Adrenal gland (tissue), 12 donors: ENCODE results near the gene ASTN2. TPM values are rescaled to one million over a fixed set of nuclear protein-coding genes. Genes with fewer than 3 reads are reported as not detected.

ENCODE experiments used
- DNase-seq, 7 donors: peaks; one replicate each; pipeline ENCODE4 v3.0.0-alpha.2; 2019 to 2020
- H3K27ac ChIP-seq, 5 donors: fragments of 200-600 bp; sonication (generic) in 4 of 5; 1 replicate in 3 of 5; 2 replicates in 2 of 5; pipeline versions ENCODE4 v1.5.1 to v1.8.0; 2016 to 2020; ENCODE audit warnings: mild to moderate bottlenecking in 1 of 5
- H3K27me3 ChIP-seq: fragments of 200-600 bp; 2 replicates; pipeline ENCODE4 v1.8.0; 2021
- H3K36me3 ChIP-seq, 2 donors: fragments of 200-600 bp; replicated peaks in 1 of 2; 1 replicate in 1 of 2; 2 replicates in 1 of 2; pipeline versions ENCODE4 v1.5.1 to v1.8.0; 2018 to 2022
- H3K4me1 ChIP-seq, 2 donors: fragments of 200-600 bp; replicated peaks in 1 of 2; 1 replicate in 1 of 2; 2 replicates in 1 of 2; pipeline versions ENCODE4 v1.5.1 to v1.8.0; 2018 to 2021
- H3K4me3 ChIP-seq, 4 donors: fragments of 200-600 bp; sonication (generic) in 3 of 4; one replicate each; pipeline ENCODE4 v1.5.1; 2016 to 2018
- H3K9me3 ChIP-seq, 3 donors: fragments of 200-600 bp; sonication (generic) in 1 of 3; replicated peaks in 1 of 3; 1 replicate in 2 of 3; 2 replicates in 1 of 3; pipeline versions ENCODE4 v1.5.1 to v1.8.0; 2016 to 2021
- CTCF ChIP-seq, 6 experiments: fragments of 450-650 bp in 4 of 6; fragments of 200-600 bp in 2 of 6; sonication (generic) in 1 of 6; IDR thresholded peaks; 1 replicate in 5 of 6; 2 replicates in 1 of 6; pipeline versions ENCODE4 v1.5.1 to v1.8.0; 2016 to 2021; ENCODE audit warnings: antibody characterized with exemption in 6 of 6, mild to moderate bottlenecking in 2 of 6, moderate library complexity in 1 of 6
- POLR2A ChIP-seq, 2 donors: fragments of 450-650 bp; IDR thresholded peaks; one replicate each; pipeline ENCODE4 v1.6.1; 2017; ENCODE audit warnings: antibody characterized with exemption in 2 of 2, mild to moderate bottlenecking in 2 of 2, moderate library complexity in 1 of 2
- WGBS, 4 donors: extraction: QIAGEN DNeasy Blood & Tissue Kit in 2 of 4; methylation state at CpG; one replicate each; pipeline versions ENCODE4 v1.1.5 to v1.1.7; 2013 to 2017; 5-methylcytosine and 5-hydroxymethylcytosine counted together
- intact Hi-C, 2 donors: fragments of 100-400 bp; cut with DNase I; formaldehyde crosslinking; loops; one replicate each; pipeline versions ENCODE4 v1.14.1 to v1.15.0; 2022 to 2023
- polyA plus RNA-seq, 3 donors: library from polyadenylated mRNA; stranded (reverse); fragments of 200-250 nt in 2 of 3; fragments of 350-450 nt in 1 of 3; fragmentation: Illumina TruSeq in 1 of 3; extraction: RNeasy Lipid Tissue Mini Kit (QIAGEN cat#74804) in 1 of 3; gene quantifications; one replicate each; pipeline ENCODE4 v1.2.3, GENCODE V29; 2013 to 2014
- total RNA-seq, 9 donors: library from RNA; depleted of rRNA in 4 of 9; stranded (reverse); fragments of >200 nt in 4 of 9; fragments of 120-200 nt in 1 of 9; fragmentation: NEBNext Ultra II Directional in 1 of 9; extraction: Animal tissue kit (Norgen Biotek cat#: 25700) in 1 of 9; gene quantifications; one replicate each; pipeline versions ENCODE4 v1.1.0 to v1.2.4, GENCODE V29; 2013 to 2023
- donor health status: healthy with polysubstance abuse.
- donor health status: Bipolar disorder and iron deficiency.
- donor health status: DM: yes; HTN: yes; CAD: no.
- donor health status: DM: no; HTN: no; CAD: no.
- donor health status: DM: no; HTN: no; CAD: no.
- donor health status: DM: yes; HTN: yes; CAD: no.

The ASTN2 gene
- total and polyA plus RNA-seq, 12 donors, result 2.5 to 15.6 (median 6.8) TPM

- Histone ChIP-seq H3K4me1 (no peaks in the 10 kb centered on the region), H3K27me3 (no peaks in the 10 kb centered on the region), H3K36me3 (no peaks in the 10 kb centered on the region), H3K4me3 (no peak overlapping the region), H3K27ac (no peak overlapping the region), H3K9me3 (no peaks in the 10 kb centered on the region)
- WGBS, 4 donors, result 73 to 82% (median 76%) methylated on average over 1 of the region's 1 CpG
- TF ChIP-seq CTCF (IDR thresholded peaks at IDR 0.05), result no peak
- no peak for TF ChIP-seq POLR2A (IDR thresholded peaks at IDR 0.05)
- DNase-seq, result no peak
- intact Hi-C loops, result no loop called here
Observed at GRCh38 chr9:117453737-117454136, 38.9 kb upstream of the ASTN2 start.

GRCh38 chr9:117451311-117451710 lies 36.5 kb upstream of the ASTN2 start:
- Histone ChIP-seq H3K4me3 (no peak overlapping the region), H3K36me3 (no peaks in the 10 kb centered on the region), H3K27me3 (no peaks in the 10 kb centered on the region), H3K9me3 (no peaks in the 10 kb centered on the region), H3K4me1 (no peaks in the 10 kb centered on the region), H3K27ac (no peak overlapping the region)
- DNase-seq, result no peak
- 63 to 71% (median 67%) methylated on average over 2 of the region's 2 CpGs for WGBS, 4 donors
- intact Hi-C loops, result no loop called here
- TF ChIP-seq POLR2A (IDR thresholded peaks at IDR 0.05) (no peak), CTCF (IDR thresholded peaks at IDR 0.05) (no peak)

- no peaks in the 10 kb centered on the region for H3K9me3 ChIP-seq
- WGBS, 4 donors, result 52 to 61% (median 58%) methylated on average over 3 of the region's 3 CpGs
Observed at GRCh38 chr9:117448066-117448465, 33.2 kb upstream of the ASTN2 start.

GRCh38 chr9:117445631-117446030 lies 30.8 kb upstream of the ASTN2 start:
- intact Hi-C loops, result no loop called here
- 75 to 81% (median 79%) methylated on average over 5 of the region's 5 CpGs for WGBS, 4 donors
- Histone ChIP-seq H3K27ac (no peak overlapping the region), H3K27me3 (no peaks in the 10 kb centered on the region), H3K9me3 (no peaks in the 10 kb centered on the region), H3K36me3 (no peaks in the 10 kb centered on the region), H3K4me1 (no peaks in the 10 kb centered on the region), H3K4me3 (no peak overlapping the region)
- no peak for DNase-seq
- TF ChIP-seq POLR2A (IDR thresholded peaks at IDR 0.05), result no peak
- no peak for TF ChIP-seq CTCF (IDR thresholded peaks at IDR 0.05)

More at GRCh38 chr9:117448066-117448465, 33.2 kb upstream of the ASTN2 start:
- Histone ChIP-seq H3K27ac (no peak overlapping the region), H3K4me3 (no peak overlapping the region), H3K4me1 (no peaks in the 10 kb centered on the region), H3K27me3 (no peaks in the 10 kb centered on the region), H3K36me3 (no peaks in the 10 kb centered on the region)
- intact Hi-C loops, result no loop called here
- TF ChIP-seq CTCF (IDR thresholded peaks at IDR 0.05) (peak in 1 of 6 experiments; percentile 16), POLR2A (IDR thresholded peaks at IDR 0.05) (no peak)
- no peak for DNase-seq
